ENCODE measurements around the gene GPR68. TPM values are rescaled to one million over a fixed set of nuclear protein-coding genes. Genes with fewer than 3 reads are reported as not detected.

GPR68 gene
- total and polyA plus RNA-seq, 4 donors = 2.3 to 7.6 (median 2.8) TPM

GRCh38 chr14:91284146-91284790, 39.8 kb upstream of the GPR68 start:
- no peak for ATAC-seq (ENCODE audit: insufficient read depth, low FRiP score)
- H3K27ac ChIP-seq (ENCODE audit: low read depth in 1 of 2, low read length in 1 of 2) = no peak overlapping the region
- no peak for TF ChIP-seq CTCF (IDR thresholded peaks at IDR 0.05; ENCODE audit: control extremely low read depth, extremely low read depth)
- H3K27me3 ChIP-seq (ENCODE audit: control insufficient read depth in 3 of 3, insufficient read depth in 3 of 3, low read length in 2 of 3) = no peaks in the 10 kb centered on the region
- no peak overlapping the region for H3K9ac ChIP-seq (ENCODE audit: insufficient read depth in 1 of 2, low read length in 2 of 2)
- H3K9me3 ChIP-seq (ENCODE audit: control insufficient read depth in 4 of 4, insufficient read depth in 3 of 4, low read length in 3 of 4) = no peaks in the 10 kb centered on the region
- no peak overlapping the region for H3K4me3 ChIP-seq
- H3K36me3 ChIP-seq (ENCODE audit: control insufficient read depth in 4 of 4, insufficient read depth in 4 of 4, low read length in 4 of 4) = peaks cover 0 to 20% (median 3%) of the 10 kb centered on the region in 4 donors
- 89 to 94% methylated on average over 13 of the region's 13 CpGs for WGBS, 2 donors
- DNase-seq = peak in 2 of 3 donors; percentile 20 to 31
- H3K4me1 ChIP-seq (ENCODE audit: control insufficient read depth in 5 of 5, insufficient read depth in 5 of 5, low read length in 5 of 5) = no peaks in the 10 kb centered on the region

- Histone ChIP-seq H3K4me3 (no peak overlapping the region), H3K4me1 (ENCODE audit: control insufficient read depth in 5 of 5, insufficient read depth in 5 of 5, low read length in 5 of 5) (no peaks in the 10 kb centered on the region), H3K27me3 (ENCODE audit: control insufficient read depth in 3 of 3, insufficient read depth in 3 of 3, low read length in 2 of 3) (no peaks in the 10 kb centered on the region), H3K36me3 (ENCODE audit: control insufficient read depth in 4 of 4, insufficient read depth in 4 of 4, low read length in 4 of 4) (peaks cover 0 to 17% (median 3%) of the 10 kb centered on the region in 4 donors), H3K9ac (ENCODE audit: insufficient read depth in 1 of 2, low read length in 2 of 2) (no peak overlapping the region), H3K27ac (ENCODE audit: low read depth in 1 of 2, low read length in 1 of 2) (no peak overlapping the region), H3K9me3 (ENCODE audit: control insufficient read depth in 4 of 4, insufficient read depth in 3 of 4, low read length in 3 of 4) (no peaks in the 10 kb centered on the region)
- DNase-seq (no peak), ATAC-seq (ENCODE audit: insufficient read depth, low FRiP score) (no peak)
- TF ChIP-seq CTCF (IDR thresholded peaks at IDR 0.05; ENCODE audit: control extremely low read depth, extremely low read depth) = no peak
- whole genome bisulfite sequencing, 2 donors = 94 to 96% methylated on average over 4 of the region's 4 CpGs
Measured at GRCh38 chr14:91283666-91284065, 39.2 kb upstream of the GPR68 start.

- 94% methylated on average over 14 of the region's 14 CpGs for WGBS, 2 donors
- Histone ChIP-seq H3K9ac (ENCODE audit: insufficient read depth in 1 of 2, low read length in 2 of 2) (no peak overlapping the region), H3K36me3 (ENCODE audit: control insufficient read depth in 4 of 4, insufficient read depth in 4 of 4, low read length in 4 of 4) (peaks cover 0 to 17% (median 3%) of the 10 kb centered on the region in 4 donors), H3K4me1 (ENCODE audit: control insufficient read depth in 5 of 5, insufficient read depth in 5 of 5, low read length in 5 of 5) (no peaks in the 10 kb centered on the region), H3K4me3 (no peak overlapping the region), H3K27ac (ENCODE audit: low read depth in 1 of 2, low read length in 1 of 2) (no peak overlapping the region), H3K27me3 (ENCODE audit: control insufficient read depth in 3 of 3, insufficient read depth in 3 of 3, low read length in 2 of 3) (no peaks in the 10 kb centered on the region), H3K9me3 (ENCODE audit: control insufficient read depth in 4 of 4, insufficient read depth in 3 of 4, low read length in 3 of 4) (no peaks in the 10 kb centered on the region)
- TF ChIP-seq CTCF (IDR thresholded peaks at IDR 0.05; ENCODE audit: control extremely low read depth, extremely low read depth) = no peak
- DNase-seq (no peak), ATAC-seq (ENCODE audit: insufficient read depth, low FRiP score) (no peak)
Measured at GRCh38 chr14:91282954-91283645, 38.6 kb upstream of the GPR68 start.

All from lung (tissue), 12 donors.